ENCODE measurements around the gene SLC25A24.
"Not testable (repeated sequence)": the region's sequence is repeated elsewhere in the genome, so short reads cannot be mapped to it uniquely, and the experiment has no call there.

SLC25A24 gene

DNA sequence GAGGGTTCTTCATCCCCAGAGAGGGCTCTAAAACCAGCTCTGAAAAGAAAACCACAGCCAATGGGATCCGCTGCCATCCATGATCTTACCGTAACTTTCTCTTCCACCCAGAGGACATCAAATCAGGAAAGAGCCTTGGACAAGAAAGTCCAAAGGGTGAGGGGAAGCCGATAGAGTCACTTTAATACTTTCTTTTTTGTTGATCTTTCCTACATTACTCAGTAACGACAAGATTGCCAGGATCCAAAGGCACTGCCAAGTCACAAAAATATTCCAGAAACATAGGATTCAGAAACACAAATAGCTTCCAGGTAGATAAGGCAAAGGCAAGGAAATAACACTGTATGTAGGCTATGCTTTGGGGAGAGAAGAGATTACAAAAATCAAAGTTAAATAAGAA, 26.7 kb upstream of the SLC25A24 start:
- not testable (repeated sequence) for H3K27me3 ChIP-seq (ENCODE audit: low read length); H4K20me1 ChIP-seq (ENCODE audit: low read depth, low read length); H3K4me3 ChIP-seq (ENCODE audit: insufficient read depth, low read length, poor library complexity, severe bottlenecking); H3K9me2 ChIP-seq (replicated peaks; ENCODE audit: insufficient read depth, low read length); H3K9me3 ChIP-seq (ENCODE audit: insufficient read depth, low read length); H3K36me3 ChIP-seq (ENCODE audit: low read length); H3F3A ChIP-seq (ENCODE audit: insufficient read depth); H3K9ac ChIP-seq (ENCODE audit: low read length); H3K27ac ChIP-seq (ENCODE audit: low read depth, low read length); H3K4me2 ChIP-seq (ENCODE audit: low read depth, low read length, poor library complexity, severe bottlenecking); H2AFZ ChIP-seq (ENCODE audit: low read depth, low read length, severe bottlenecking); H3K79me2 ChIP-seq (ENCODE audit: insufficient read depth, low read length)

- H3K36me3 ChIP-seq (ENCODE audit: low read length); H3K4me3 ChIP-seq (ENCODE audit: insufficient read depth, low read length, poor library complexity, severe bottlenecking); H3K9ac ChIP-seq (ENCODE audit: low read length); H3K79me2 ChIP-seq (ENCODE audit: insufficient read depth, low read length); H3K9me3 ChIP-seq (ENCODE audit: insufficient read depth, low read length); H2AFZ ChIP-seq (ENCODE audit: low read depth, low read length, severe bottlenecking); H3K9me2 ChIP-seq (replicated peaks; ENCODE audit: insufficient read depth, low read length); H3K4me2 ChIP-seq (ENCODE audit: low read depth, low read length, poor library complexity, severe bottlenecking); H3K27me3 ChIP-seq (ENCODE audit: low read length); H3F3A ChIP-seq (ENCODE audit: insufficient read depth); H3K27ac ChIP-seq (ENCODE audit: low read depth, low read length); H4K20me1 ChIP-seq (ENCODE audit: low read depth, low read length): not testable (repeated sequence)
Measured at GRCh38 chr1:108223226-108223625, 23.1 kb upstream of the SLC25A24 start.

DNA sequence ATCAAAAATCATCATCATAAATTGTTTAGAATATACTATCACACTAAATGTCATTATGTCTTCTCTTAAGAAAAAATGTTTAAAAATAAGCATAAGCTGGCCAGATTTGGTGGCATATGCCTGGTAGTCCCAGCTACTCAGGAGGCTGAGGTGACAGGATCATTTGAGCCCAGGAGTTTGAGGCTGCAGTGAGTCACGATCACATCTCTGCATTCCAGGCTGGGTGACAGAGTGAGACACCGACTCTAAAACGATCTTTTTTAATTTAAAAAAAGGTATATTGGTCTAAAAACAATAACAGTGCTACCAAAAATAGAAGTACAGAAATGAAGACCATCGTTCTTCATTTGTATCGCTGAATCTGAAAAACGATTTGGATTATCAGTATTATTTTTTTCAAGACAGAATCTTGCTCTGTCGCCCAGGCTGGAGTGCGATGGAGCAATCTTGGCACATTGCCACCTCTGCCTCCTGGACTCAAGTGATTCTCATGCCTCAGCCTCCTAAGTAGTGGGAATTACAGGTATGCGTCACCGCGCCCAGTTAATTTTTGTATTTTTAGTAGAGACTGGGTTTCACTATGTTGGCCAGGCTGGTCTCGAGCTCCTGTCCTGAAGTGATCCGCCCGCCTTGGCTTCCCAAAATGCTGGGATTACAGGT, 17.5 kb upstream of the SLC25A24 start:
- not testable (repeated sequence) for H4K20me1 ChIP-seq (ENCODE audit: low read depth, low read length); H3K4me2 ChIP-seq (ENCODE audit: low read depth, low read length, poor library complexity, severe bottlenecking); H3K27ac ChIP-seq (ENCODE audit: low read depth, low read length); H3F3A ChIP-seq (ENCODE audit: insufficient read depth); H3K4me3 ChIP-seq (ENCODE audit: insufficient read depth, low read length, poor library complexity, severe bottlenecking); H3K36me3 ChIP-seq (ENCODE audit: low read length); H3K9me2 ChIP-seq (replicated peaks; ENCODE audit: insufficient read depth, low read length); H2AFZ ChIP-seq (ENCODE audit: low read depth, low read length, severe bottlenecking); H3K9me3 ChIP-seq (ENCODE audit: insufficient read depth, low read length); H3K27me3 ChIP-seq (ENCODE audit: low read length); H3K79me2 ChIP-seq (ENCODE audit: insufficient read depth, low read length); H3K9ac ChIP-seq (ENCODE audit: low read length)

- H3K79me2 ChIP-seq (ENCODE audit: insufficient read depth, low read length); H4K20me1 ChIP-seq (ENCODE audit: low read depth, low read length); H3K36me3 ChIP-seq (ENCODE audit: low read length); H3K4me3 ChIP-seq (ENCODE audit: insufficient read depth, low read length, poor library complexity, severe bottlenecking); H3K27me3 ChIP-seq (ENCODE audit: low read length); H3K4me2 ChIP-seq (ENCODE audit: low read depth, low read length, poor library complexity, severe bottlenecking); H3F3A ChIP-seq (ENCODE audit: insufficient read depth); H3K9me3 ChIP-seq (ENCODE audit: insufficient read depth, low read length); H3K27ac ChIP-seq (ENCODE audit: low read depth, low read length); H3K9ac ChIP-seq (ENCODE audit: low read length); H3K9me2 ChIP-seq (replicated peaks; ENCODE audit: insufficient read depth, low read length); H2AFZ ChIP-seq (ENCODE audit: low read depth, low read length, severe bottlenecking): not testable (repeated sequence)
Measured at GRCh38 chr1:108217007-108217406, 16.9 kb upstream of the SLC25A24 start.

GRCh38 chr1:108216028-108216890, 16.1 kb upstream of the SLC25A24 start:
- not testable (repeated sequence) for H4K20me1 ChIP-seq (ENCODE audit: low read depth, low read length); H3F3A ChIP-seq (ENCODE audit: insufficient read depth); H3K4me3 ChIP-seq (ENCODE audit: insufficient read depth, low read length, poor library complexity, severe bottlenecking); H2AFZ ChIP-seq (ENCODE audit: low read depth, low read length, severe bottlenecking); H3K27me3 ChIP-seq (ENCODE audit: low read length); H3K79me2 ChIP-seq (ENCODE audit: insufficient read depth, low read length); H3K27ac ChIP-seq (ENCODE audit: low read depth, low read length); H3K9me3 ChIP-seq (ENCODE audit: insufficient read depth, low read length); H3K36me3 ChIP-seq (ENCODE audit: low read length); H3K9ac ChIP-seq (ENCODE audit: low read length); H3K4me2 ChIP-seq (ENCODE audit: low read depth, low read length, poor library complexity, severe bottlenecking); H3K9me2 ChIP-seq (replicated peaks; ENCODE audit: insufficient read depth, low read length)

All from SU-DHL-6 (cell line).